ENCODE results near the gene NCK1.

- TF ChIP-seq CTCF (IDR thresholded peaks at IDR 0.05) (no peak), POLR2A (IDR thresholded peaks at IDR 0.05) (no peak)
Observed at GRCh38 chr3:136955813-136956212, 93.8 kb downstream of the NCK1 start.
